Kasumi-1 (cell line): ENCODE measurements around the gene STPG2.

ENCODE experiments used
- DNase-seq, 2 experiments: peaks; one replicate each; lab custom pipeline; 2025; lab: John Stamatoyannopoulos, UW

Gene STPG2

DNA sequence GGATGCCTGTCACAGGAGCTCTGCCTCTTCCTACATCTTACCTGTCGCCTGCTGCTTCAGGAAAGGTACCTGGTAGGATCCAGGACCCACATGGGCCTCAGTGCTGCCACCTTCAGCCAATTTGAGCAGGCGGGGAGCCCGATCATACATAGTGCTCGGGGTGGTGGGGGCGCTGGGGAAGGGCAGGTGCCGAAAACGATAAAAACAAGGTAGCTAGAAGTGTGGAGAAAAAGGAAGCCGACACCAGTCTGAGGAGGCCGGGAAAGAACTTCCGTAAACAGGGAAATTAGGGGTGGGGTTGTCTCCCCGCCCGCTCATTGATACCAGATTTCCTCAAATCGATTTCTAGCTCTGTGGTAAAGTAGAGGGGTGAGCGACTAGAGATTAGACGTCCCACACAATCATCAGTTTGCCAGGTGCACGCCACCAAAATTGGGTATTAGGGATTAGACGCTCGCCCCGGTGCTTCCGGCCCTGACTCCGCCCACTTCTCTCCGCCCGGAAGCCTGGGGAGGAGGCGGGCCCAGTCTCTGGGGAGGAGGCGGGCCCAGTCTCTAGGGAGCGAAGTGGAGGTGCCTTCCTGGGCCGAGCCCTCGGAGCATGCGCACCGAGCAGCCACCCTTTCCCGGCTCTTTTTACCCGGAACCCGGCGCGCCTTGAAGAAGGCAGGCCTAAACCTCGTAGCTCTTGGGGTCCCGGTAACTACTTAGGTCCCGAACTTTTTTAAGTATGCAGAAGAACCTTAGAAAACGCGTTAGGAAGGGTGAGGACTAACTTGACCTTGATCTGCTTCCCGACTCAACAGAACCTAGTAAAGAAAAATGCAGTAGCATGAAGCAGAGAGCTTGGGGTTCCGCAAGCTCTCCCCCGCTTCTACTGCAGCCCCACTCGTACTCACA, at the start of gene STPG2:
Gene STPG2 (minus strand): TSS at position 476 of the 899 bp plus-strand sequence.
- peak; percentile 94 to 95 for DNase-seq

DNA sequence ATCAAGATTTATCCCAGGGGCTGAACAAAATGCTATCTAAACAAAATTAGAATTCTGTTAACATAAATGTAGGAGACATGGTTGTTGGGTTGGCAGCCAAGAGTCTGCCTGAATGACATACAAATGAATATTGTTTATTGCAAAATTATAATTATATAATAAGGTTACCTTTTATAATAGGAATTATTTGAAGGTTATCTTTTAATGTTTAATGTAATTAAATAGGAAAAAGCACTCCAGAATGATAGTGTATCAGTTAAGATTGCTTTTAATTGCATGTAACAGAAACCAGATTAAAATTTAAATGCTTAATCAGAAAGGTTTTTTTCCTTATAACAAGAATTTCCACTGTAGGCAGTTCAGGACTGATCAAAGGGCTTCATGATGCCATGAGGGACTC, 42.0 kb upstream of the STPG2 start:
- no peak for DNase-seq

DNA sequence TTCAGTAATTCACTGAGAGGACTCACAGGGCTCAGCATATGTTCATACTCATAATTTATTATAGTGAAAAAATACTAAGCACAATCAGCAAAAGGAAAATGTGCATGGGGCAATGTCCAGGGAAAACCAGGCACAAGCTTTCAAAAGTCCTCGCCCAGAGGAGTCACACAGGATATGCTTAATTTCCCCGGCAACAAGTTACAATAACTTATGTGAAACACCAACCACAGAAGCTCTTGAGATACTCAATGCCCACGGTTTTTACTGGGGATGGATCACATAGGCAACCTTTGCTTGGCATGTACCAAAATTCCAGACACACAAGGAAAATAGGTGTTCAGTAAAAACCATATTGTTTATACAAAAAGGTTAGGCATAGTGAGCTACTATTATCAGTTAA, 38.5 kb upstream of the STPG2 start:
- DNase-seq: no peak

DNA sequence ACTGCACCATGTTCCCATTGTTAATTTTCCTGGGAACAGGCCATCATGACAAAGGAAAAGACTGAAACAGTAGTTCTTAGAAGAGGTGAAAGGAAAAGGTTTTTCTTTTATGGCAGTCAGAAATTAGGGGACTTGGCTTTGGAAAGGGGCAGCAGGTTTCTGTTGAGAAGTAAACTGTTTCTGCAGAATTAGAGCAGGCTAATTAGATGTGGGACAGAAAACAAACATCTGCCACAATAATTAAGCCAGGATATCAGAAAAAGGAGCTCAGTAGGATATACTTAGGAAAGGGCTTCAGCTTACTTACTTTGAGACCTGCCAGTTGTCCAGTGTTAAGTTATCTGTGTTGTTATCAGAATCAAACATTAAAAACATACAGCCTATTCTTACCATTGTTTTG, 36.7 kb upstream of the STPG2 start:
- no peak for DNase-seq

DNA sequence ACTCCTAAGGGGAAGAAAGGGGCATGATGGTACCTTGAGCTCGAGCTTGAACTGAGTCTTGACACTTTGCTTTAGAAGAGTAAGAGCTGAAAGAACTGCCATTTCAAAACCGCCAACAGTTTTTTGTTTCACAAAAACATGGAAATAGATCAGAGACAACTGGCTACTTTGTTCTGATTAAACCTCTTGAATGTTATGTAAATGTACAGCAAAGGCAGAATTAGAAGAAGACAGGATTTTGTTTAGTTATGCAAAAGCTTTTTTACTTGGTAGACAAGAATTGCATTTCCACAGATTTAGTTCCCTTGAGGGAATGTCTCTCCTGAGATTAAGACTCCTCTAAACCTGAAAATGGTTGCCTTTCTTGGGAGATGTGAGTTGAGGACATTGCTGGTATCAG, 33.3 kb upstream of the STPG2 start:
- DNase-seq: no peak

DNA sequence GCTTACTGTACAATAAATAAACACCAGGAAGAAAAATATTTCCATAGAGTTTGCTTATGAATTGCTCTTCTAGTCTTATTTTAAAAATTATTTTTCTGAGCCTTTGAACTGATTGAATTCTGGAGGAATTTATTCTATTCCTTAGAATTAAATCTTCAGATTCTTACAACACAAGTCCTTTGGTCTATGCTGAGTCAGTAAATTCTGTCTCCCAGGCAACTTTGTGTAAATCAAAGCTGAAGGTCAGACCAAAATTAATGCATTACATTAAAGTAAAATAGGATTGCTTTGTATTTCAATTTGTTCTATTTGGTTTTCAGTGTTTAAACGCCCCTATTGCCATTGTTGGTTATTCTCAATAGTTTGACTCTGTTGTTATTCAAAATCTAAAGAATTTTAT, 26.8 kb upstream of the STPG2 start:
- DNase-seq: no peak

DNA sequence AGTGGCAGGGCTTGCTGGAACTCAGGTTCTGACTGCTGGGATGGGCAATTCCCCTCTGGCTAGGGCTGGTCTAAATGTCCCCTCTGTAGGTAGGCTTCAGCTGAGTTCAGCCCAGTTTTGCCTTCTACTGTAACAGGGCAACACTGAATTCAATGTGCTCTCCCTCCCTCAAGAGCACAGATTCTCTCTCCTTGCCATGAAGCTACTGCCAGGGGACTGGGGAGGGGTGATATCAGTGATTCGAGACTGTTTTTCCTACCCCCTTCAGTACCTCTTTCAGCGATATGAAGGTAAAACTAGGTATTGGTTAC, 23.4 kb upstream of the STPG2 start:
- DNase-seq: no peak

DNA sequence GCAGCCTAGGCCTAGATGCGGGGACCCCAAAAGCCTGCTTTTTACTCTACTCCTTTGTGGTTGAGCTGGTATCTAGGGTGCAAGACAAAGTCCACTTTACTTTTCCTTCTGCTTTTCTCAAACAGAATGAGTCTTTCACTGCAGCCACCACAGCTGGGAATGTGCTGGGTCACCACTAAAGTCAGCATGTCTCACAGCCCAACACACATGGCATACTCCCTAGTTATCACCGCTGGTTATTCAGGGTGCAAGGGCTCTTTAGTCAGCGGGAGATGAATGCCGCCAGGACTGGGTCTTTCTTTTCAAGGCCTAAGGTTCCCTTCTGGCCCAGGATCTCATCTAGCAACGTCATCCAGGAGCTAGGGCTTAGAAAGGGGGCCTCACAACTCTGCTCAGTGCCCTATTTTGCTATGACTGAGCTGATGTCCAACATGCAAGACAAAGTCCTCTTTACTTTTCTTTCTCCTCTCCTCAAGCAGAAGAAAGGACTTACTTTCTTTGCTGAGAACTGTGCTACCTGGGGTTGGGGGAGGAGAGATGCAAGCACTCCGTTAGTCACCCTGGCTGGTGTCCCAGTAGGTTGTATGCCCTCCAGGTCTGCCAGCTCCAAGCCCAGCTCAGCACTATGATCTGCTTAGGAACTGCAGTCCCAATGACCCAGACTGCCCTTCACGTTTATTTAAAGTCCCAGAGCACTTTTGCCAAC, 22.9 kb upstream of the STPG2 start:
- DNase-seq: no peak

DNA sequence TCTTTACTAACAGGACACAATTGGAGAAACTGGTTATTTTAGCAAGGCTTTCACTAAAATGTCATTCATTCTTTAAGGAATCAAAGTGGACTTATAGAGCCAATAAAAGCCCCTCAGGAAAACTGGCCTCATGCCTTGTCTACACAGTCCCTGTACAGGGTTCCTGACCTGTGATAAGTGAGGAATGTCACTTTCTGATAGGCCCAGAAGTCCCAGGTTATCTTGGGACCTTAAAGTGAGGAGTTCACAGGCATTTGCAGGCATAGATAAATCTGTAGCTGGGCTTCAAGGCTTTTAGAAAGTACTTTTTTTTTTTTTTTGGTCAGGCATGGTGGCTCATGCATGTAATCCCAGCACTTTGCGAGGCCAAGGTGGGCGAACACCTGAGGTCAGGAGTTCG, 19.4 kb upstream of the STPG2 start:
- DNase-seq: no peak

DNA sequence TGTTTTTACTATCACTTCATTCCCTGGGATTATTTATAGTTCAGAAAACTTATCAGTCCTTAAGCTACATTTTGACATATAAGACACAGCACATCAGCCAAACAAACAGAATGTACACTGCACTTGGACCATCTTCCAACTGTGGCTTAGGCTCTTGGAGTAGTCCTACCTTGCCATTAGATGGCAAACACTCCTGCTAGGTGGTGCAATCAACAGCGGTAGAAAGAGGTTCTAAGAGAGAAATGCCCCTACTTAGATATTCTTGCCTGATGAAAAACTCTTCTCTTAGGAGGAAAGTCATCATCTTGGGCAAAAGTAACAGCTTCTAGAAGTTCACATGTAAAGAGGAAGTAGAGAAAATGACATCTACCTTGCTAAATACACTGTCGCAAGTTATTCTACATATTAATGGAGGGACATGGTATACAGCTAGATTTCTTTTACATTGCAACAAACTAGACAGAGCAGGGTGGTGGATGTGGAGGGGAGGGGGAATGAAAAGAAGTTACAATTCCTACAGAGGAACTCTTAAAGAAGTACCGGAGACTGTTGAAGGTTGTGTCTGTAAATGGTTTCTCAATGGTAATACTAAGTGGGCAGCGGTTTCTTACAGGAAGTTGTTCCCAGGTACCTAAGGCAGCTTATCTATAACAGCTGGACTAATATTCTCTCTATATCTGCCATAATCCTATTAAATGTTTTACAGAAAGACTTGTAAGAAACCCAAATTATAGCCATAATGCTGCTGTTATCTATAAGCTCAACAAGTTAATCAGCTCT, 8.1 kb upstream of the STPG2 start:
- peak; percentile 5 to 12 for DNase-seq

DNA sequence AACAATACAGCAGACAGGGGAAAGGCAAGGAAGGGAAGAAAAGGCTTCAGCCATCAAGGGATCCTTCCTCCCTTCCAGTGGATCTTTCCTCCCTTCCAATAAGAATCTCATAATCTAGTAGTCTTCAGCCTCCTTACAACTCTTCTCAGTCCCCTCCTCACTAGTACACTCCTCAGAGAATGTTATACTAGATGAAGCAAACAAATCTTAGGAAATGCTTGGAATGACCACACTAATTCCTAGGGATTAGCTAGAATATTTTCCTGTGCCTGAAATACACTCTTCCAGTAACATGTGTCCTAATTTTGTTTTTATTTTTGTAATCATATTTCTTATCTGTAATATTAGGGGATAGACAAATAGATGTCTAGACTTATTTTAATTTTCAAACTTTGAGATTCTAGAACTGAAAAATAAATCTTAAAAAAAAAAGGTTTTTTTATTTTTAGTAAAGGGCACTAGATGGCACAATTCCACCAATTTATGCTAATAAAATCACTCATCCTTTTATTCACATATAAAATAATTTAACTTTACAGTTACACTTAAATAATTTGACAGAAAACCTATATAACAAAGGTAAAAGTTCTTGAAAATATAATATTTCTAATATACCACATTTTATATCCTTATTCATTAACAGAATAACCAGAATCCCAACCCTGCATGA, 7.0 kb upstream of the STPG2 start:
- DNase-seq: peak; percentile 31 to 49

DNA sequence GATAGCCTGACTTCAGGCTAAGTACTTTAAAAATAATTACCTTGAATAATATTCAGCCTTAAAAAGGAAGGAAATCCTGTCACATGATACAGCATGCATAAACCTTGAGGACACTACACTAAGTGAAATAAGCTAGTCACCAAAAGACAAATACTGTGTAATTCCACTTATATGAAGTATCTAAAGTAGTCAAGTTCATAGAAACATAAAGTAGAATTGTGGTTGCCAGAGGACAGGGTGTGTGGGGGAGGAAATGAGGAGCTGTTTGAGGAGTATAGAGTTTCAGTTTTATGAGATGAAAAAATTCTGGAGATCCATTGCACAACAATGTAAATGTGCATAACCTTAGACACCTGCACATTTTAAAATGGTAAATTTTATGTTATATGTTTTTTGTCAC, 5.6 kb upstream of the STPG2 start:
- DNase-seq: peak; percentile 20 to 37

DNA sequence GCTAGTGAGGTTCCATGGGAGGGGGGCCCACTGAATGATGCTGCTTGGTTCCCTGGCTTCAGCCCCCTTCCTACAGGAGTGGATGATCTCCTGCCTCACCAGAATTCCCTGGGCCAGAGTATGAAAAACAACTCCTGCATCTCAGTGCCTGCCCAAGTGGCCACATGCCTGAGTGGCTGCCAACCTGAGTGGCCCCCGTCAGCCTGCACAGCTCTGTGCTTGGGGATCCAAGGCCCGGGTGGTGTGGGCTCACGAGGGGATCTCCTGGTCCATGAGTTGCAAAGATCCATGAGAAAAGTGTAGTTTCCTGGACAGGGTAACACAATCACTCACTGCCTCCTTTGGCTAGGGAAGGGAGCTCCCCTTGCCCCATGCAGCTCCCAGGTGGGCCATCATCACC, 17.1 kb downstream of the STPG2 start:
- no peak for DNase-seq

DNA sequence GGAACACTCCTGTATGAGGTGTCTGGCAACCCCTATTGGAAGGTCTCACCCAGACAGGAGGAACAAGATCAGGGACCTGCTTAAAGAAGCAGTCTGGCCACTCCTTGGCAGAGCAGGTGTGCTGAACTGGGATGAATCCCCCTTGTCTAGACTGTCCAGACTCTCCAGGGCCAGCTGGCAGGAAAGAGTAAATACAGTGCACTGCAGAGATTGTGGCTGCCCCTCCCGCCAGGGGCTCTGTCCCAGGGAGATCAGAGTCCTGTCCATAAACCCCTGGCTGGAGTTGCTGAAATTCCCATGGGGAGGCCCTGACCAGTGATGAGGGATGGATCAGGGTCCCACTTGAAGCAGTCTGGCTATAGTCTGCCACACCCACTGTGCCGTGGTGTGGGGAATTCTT, 17.7 kb downstream of the STPG2 start:
- DNase-seq: no peak

DNA sequence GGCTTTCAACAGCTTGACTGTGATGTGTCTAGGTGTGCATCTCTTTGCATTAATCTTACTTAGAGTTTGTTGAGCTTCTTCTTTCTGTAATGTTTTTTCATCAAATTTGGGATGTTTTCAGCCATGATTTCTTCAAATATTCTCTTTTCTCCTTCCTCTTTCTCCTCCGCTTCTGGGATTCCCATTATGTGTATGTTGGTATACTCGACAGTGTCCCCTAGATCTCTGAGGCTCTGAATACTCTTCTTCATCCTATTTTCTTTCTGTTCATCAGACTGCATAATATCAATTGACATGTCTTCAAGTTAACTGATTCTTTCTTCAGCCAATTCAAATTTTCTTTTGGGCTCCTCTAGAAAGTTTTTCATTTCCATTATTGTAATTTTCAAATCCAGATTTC, 25.9 kb downstream of the STPG2 start:
- no peak for DNase-seq

DNA sequence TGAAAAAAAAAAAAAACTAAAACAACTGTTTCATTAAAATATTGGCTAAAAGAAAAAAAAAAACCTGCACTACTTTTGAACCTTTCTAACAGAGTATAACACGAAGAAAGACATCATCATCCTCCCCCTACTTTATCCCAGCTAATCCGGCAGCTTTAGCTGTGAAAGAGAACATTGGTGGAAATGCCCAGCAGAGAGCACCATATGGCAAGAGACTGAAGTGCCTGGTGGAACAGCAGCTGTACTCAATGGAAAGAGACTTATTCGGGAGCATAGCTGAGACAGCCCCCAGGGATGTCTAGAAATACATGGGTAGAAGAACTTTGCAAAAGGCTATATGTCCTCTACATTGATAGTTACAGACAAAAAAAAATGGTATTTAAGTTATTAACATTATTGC, 30.3 kb downstream of the STPG2 start:
- peak; percentile 22 to 43 for DNase-seq

DNA sequence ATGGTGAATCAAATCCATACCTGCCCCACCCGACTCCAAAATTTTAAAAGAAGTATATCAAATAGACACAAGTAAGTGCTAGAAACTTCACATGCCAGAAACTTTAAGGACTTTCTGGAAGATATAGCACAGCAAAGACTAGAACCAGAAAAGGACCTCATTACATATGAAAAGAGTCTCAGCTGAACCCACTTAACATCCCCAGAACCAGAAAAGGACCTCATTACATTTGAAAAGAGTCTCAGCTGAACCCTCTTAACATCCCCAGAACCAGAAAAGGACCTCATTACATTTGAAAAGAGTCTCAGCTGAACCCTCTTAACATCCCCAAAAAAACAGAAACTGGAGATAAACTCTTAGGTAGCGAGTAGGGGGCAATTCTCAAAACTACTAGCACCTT, 32.3 kb downstream of the STPG2 start:
- no peak for DNase-seq

DNA sequence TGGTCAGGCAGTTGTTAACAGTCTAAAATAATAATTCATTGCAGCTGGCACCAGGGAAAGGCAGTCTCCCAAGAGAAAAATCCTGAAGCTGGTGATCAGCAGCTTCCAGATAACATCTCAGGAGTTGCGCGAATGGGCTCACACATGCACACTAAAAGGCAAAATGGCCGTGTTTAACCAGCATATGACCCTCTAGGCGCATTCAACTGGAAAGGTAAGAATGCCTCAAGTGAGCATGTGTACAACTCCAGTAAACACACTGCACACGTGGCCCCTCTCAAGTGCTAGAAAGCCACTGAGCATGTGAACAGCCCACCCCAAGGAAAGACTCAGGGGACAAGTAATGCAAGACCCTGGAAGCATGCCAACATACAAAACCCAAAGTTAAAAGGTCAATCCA, 33.1 kb downstream of the STPG2 start:
- no peak for DNase-seq

DNA sequence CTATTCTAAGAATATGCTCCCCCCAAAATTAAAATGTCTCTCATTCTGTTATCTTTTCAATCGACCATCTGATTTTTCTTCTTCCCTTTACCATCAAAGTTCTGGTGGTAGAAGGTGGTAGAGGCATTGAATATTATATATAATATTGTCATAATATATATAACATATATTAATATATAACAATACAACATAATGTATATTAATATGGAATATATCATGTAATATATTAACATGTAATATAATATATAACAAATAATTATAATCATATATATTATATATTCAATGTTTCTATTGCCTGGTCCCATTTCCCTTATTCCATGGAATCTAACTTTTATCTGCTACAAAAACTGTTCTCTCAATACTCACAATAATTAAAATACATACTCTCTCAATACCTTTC, 40.6 kb downstream of the STPG2 start:
- DNase-seq: no peak

DNA sequence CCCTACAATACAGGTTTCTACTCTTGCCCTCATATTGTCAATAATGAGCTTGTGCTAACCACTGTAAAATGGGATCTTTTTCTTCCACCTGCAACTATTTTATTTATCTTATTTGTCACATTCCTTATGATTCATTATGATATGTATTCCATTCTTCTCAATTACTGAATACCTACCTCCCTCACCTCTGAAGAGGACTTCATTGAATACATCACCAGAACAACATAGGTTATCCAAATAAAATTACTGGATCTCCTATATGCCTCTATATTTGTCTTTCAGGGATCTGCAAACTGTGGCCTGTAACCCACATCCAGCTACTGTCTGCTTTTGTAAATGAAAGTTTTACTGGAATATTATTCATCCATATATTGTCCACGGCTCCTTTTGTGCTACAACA, 41.3 kb downstream of the STPG2 start:
- no peak for DNase-seq

DNA sequence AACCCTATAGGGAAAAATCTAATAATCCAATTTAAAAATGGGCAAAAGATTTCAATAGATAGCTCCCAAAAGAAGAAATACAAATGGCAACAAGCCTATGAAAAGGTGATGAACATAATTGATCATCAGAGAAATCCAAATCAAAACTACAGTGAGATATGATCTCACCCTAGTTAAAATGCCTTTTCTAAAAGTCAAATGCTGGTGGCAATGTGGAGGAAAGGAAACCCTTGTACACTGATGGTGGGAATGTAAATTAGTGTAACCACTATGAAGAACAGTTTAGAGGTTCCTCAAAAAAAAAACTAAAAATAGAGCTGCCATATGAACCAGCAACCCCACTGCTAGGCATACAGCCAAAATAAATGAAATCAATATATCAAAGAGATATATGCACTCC, 44.5 kb downstream of the STPG2 start:
- peak; percentile 19 to 31 for DNase-seq

DNA sequence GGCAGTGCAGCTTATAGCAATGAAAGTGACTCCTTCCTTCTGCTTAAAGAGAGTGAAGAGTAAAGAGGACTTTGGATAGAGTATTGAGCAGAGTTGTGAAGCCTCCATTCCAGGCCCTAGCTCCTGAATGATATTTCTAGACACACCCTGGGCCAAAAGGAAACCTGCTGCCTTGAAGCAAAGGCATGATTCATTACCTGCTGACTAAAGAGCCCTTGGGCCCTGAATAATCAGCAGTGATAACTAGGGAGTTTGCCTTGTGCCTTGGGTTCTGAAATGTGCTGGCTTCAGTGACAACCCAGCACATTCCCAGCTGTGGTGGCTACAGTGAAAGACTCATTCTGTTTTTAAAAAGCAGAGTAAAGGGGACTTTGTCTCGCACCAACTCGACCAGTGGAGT, 49.2 kb downstream of the STPG2 start:
- no peak for DNase-seq
